GM19324 (cell line): ENCODE data around the gene RHEB.

ENCODE experiments used
- ATAC-seq: cut with Tn5 transposase; IDR thresholded peaks from one replicate; pipeline ENCODE4 v1.9.1; 2021; ENCODE audit warnings: mild to moderate bottlenecking, moderate library complexity; ENCODE audit not compliant: unreplicated experiment, low FRiP score

RHEB gene

GRCh38 chr7:151481650-151482505, 37.8 kb downstream of the RHEB start:
- no peak for ATAC-seq

- no peak for ATAC-seq
Observed at GRCh38 chr7:151477867-151478266, 41.8 kb downstream of the RHEB start.

DNA sequence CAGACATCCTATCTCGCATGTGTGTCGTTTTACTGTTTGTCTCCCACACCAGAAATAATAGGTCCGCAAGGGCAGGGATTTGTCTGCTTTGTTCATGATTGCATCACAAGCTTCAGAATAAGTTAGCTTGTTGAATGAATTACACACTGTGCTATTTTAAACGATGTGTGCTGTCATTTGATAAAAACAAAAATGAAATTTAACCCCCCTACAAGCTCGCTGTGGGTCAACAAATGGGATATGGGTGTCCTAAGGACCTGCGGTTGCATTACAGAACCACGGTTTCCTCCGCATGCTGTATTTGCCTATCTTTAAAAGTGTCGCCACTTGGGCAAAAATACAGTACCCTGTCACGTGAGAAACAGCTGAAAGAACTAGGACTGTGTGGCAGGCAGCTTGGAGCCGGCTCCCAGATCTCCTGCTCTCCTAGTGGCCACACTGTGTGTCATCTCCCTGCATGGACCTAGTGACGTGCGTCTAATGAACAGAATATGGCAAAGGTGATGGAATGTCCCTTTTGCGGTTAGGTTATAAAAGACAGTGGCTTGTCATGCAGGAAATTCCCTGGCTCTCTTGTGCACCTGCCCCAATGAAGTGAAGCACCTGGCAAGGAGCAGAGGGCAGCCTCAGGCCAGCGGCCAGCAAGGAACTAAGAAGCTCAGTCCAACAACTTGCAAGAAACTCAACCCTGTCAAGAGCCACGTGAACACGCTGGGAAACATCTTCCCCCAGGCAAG, 46.9 kb downstream of the RHEB start:
- no peak for ATAC-seq

DNA sequence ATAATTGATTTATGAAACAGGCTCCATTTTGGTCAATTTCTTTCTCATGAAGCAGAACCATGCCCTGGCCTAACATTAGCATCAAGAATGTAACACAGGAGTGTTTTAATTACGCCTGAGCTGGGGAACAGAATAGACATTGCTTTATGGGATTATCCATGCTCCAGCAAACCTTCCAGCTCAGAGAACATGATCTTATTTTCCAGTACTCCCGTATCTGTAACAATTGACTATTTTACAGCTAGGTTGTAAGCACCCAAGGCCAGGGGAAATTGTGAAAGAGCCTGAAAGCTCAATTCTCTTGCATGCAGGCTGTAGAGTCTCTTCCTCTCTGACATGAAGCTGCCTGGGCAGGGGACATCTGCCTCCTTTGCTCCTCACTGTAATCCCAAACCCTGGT, 49.0 kb downstream of the RHEB start:
- ATAC-seq, result no peak

- ATAC-seq, result no peak
Observed at GRCh38 chr7:151469281-151469680, 50.4 kb downstream of the RHEB start.

GRCh38 chr7:151468217-151469018, 51.3 kb downstream of the RHEB start:
- no peak for ATAC-seq

DNA sequence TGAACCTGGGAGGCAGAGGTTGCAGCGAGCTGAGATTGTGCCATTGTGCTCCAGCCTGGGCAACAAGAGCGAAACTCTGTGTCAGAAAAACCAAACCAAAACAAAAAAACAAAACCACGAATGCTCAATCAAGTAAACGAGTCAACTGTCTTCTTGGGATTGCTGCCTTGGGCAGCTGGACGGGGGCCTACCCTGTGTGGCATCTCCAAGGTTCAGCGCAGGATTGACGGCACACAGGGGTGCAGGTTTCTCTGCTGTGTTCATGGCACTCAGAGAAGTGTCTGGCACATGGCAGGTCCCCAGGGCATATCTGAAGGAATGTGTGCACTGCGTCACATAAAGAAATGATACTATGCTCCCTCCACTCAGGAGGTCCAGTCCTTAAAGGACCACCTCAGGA, 54.5 kb downstream of the RHEB start:
- ATAC-seq, result no peak

- ATAC-seq, result no peak
Observed at GRCh38 chr7:151462306-151462779, 57.4 kb downstream of the RHEB start.

- ATAC-seq, result no peak
Observed at GRCh38 chr7:151461942-151462230, 57.8 kb downstream of the RHEB start.

- ATAC-seq, result no peak
Observed at GRCh38 chr7:151461096-151461941, 58.4 kb downstream of the RHEB start.

DNA sequence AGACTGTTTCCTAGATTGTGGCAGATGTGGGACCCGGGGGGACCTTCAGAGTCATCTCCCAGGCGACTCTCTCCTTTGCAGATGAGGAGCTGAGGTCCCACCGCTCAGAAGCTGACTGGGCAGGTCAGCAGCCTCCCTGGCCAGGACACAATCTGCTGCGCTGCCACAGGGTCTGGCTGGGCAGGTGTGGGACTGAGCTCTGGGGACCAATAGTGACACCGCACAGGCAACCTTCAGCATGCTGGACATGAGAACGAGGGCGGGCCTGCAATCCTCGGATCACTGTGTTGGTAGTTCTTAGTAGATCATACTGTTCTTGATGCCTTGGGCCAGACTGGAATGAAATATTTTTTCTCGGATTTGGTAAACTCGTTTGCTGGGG, 59.2 kb downstream of the RHEB start:
- ATAC-seq, result no peak

GRCh38 chr7:151459726-151460473, 59.8 kb downstream of the RHEB start:
- ATAC-seq, result no peak

DNA sequence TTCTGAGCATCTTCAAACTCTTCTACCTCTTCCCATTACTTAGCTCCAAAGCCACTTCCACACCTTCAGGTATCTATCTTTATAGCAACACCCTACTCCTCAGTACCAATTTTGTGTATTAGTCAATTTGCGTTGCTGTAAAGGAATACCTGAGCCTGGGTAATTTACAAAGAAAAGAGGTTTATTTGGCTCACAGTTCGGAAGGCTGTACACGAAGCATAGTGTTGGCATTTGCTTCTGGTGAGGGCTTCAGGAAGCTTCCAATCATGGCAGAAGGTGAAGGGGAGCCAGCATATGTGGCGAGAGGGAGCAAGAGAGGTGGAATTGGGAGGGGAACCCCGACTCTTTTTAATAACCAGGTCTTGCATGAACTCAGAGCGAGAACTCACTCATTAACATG, 62.2 kb downstream of the RHEB start:
- ATAC-seq, result no peak

GRCh38 chr7:151456782-151457181, 62.9 kb downstream of the RHEB start:
- ATAC-seq, result no peak

GRCh38 chr7:151456276-151456675, 63.4 kb downstream of the RHEB start:
- ATAC-seq, result no peak

DNA sequence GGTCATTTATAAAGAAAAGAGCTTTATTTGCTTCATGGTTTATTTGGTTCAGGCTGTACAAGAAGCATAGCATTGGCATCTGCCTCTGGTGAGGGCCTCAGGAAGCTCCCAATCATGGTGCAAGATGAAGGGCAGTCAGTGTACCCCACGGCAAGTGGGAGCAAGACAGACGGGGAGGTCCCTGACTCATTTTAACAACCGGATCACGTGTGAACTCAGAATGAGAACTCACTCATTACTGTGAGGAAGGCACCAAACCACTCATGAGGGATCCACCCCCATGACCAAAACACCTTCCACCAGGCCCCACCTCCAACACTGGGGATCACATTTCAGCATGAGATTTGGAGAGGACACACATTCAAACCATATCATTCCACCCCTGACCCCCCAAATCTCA, 64.0 kb downstream of the RHEB start:
- ATAC-seq, result no peak

- no peak for ATAC-seq
Observed at GRCh38 chr7:151454932-151455530, 64.7 kb downstream of the RHEB start.

DNA sequence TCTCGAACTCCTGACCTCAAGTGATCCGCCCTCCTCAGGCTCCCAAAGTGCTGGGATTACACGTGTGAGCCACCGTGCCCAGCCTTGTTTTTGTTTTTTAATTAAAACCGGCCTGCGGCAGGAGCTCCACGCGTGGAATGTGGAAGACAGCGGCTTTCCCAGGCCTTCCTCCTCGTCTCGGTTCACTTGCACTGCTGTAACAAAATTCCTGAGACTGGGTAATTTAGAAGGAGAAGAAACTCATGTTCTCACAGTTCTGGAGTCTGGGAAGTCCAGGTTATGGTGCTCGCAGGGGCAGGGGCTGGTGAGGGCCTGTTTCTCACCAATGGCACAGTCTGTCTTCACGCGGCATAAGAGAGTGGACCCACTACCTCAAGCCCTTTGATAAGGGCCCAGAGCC, 65.4 kb downstream of the RHEB start:
- no peak for ATAC-seq

DNA sequence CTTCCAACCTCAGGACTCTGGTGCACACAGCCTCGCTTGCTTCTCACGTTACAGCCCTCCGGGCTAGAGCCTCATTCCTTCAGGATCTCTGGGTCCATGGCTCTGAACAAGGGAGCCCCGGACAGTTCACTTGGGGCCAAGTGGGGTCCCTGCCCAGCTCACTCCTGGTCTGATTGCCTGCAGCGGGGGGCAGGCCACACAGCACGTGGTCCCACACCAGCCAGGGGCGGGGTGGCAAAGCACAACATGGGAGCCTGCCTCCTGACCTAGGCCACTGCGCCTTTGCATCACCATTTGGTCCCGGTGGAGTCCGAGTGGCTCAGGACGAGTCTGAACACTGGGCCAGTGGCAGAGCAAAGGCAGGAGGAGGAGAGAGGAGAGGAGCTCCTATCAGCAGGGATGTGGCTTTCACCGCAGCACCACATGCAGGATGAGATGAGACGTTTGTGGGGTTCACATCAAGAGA, 66.3 kb downstream of the RHEB start:
- ATAC-seq, result no peak
